GM19328 (cell line): ENCODE measurements around the gene WNT16.
A peak's percentile ranks its signal among the peaks of the same experiment; 100 is the strongest.
"Not testable (repeated sequence)": the region's sequence is repeated elsewhere in the genome, so short reads cannot be mapped to it uniquely, and the experiment has no call there.

Experiments used
- ATAC-seq: cut with Tn5 transposase; IDR thresholded peaks from one replicate; pipeline ENCODE4 v1.9.1; 2021; ENCODE audit warnings: mild to moderate bottlenecking, moderate library complexity; ENCODE audit not compliant: unreplicated experiment

The WNT16 gene, protein sequence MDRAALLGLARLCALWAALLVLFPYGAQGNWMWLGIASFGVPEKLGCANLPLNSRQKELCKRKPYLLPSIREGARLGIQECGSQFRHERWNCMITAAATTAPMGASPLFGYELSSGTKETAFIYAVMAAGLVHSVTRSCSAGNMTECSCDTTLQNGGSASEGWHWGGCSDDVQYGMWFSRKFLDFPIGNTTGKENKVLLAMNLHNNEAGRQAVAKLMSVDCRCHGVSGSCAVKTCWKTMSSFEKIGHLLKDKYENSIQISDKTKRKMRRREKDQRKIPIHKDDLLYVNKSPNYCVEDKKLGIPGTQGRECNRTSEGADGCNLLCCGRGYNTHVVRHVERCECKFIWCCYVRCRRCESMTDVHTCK

GRCh38 chr7:121328508-121329190, at the start of gene WNT16:
Gene WNT16 (plus strand): TSS chr7:121329000. CDS start chr7:121329293, 293 bp downstream.
- ATAC-seq, result no peak

- ATAC-seq, result no peak
Observed at GRCh38 chr7:121279060-121279620, 49.7 kb upstream of the WNT16 start.

DNA sequence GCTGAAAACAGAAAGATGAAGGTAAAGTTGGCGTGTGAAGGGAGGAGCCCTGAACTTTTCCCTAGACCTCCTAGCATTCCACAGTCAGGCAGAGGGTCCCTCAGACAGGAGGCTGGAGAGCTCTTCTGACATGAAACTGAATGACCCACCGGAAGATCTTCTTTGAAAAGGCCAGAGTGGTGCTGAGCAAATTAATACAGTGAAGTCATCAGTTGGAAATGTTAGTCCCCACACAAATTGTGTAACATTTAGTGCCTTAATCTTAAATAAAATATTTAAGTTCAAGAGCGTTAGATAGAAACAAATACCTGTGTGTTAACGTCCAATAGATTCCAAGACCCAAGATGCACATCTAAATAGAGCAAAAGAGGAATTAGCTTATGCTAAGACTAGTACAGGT, 49.0 kb upstream of the WNT16 start:
- no peak for ATAC-seq

GRCh38 chr7:121280656-121281055, 48.1 kb upstream of the WNT16 start:
- no peak for ATAC-seq

- ATAC-seq, result no peak
Observed at GRCh38 chr7:121282129-121282528, 46.7 kb upstream of the WNT16 start.

DNA sequence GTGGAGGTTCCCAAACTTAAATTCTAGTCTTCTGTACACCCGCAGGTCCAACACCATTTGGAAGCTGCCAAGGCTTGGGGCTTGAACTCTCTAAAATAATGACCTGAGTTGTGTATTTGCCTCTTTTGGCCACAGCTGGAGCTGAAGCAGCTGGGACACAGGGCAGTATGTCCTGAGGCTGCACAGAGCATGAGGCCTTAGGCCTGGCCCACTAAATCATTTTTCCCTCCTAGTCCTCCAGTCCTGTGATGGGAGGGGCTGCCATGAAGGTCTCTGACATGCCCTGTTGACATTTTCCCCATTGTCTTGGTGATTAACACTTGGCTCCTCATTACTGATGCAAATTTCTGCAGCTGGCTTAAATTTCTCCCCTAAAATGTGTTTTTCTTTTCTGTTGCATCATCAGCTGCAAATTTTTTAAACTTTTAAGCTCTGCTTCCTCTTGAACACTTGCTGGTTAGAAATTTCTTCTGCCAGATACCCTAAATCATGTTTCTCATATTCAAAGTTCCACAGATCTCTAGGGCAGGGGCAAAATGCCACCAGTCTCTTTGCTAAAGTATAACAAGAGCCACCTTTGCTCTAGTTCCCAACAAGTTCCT, 43.6 kb upstream of the WNT16 start:
- no peak for ATAC-seq

GRCh38 chr7:121286186-121286585, 42.6 kb upstream of the WNT16 start:
- ATAC-seq, result no peak

DNA sequence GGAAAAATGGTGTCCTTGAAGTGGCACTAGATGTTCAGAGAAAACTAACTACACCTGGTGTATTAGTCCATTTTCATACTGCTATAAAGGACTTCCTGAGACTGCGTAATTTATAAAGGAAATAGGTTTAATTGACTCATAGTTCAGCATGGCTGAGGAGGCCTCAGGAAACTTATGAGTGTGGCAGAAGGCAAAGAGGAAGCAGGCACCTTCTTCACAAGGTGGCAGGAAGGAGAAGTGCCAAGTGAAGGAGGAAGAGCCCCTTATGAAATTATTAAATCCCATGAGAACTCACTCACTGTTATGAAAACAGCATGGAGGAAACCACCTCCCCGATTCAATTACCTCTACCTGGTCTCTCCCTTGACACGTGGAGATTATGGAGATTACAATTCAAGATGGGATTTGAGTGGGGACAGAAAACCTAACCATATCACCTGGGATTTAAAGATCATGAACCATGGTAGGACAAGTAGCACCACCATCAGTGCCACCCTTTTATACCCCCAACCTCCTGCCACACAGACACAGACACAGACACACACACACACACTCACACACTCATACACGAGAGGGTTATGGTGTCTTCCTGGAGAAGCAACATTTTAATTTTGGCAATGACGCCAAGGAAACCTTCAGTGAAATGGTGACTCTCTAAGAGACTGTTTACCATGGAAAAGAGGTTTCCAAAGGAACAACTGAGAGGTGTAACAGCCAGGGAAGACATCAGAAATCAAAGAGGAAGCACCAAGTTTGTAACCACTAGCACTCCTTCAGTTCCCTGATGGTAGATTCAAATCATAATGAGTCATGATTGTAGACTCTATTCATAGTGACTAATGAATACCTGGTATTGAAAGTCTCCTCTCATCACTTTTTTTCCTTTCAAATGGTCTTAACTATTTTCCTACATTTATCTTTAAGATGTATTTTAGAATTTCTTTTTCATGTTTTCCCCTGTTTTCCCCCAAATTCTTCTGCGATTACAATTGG, 41.8 kb upstream of the WNT16 start:
- no peak for ATAC-seq

DNA sequence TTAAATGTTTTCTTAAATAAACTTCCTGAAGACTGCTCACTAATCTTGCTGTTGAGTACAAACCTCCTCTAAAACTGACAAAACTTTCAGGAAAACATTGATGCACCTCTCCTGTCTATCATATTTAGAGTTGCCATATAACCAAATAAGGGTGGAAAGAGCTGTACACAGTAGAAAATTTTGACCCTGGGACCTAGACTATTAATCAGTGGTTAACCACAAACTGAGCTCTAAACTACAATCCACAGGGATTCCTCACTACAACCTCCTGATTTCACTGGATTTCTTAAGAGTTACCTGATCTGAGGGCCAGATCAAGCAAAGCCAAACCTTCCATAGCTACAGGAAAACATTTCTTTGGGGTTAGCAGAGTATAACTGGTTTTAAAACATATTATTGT, 39.9 kb upstream of the WNT16 start:
- no peak for ATAC-seq

DNA sequence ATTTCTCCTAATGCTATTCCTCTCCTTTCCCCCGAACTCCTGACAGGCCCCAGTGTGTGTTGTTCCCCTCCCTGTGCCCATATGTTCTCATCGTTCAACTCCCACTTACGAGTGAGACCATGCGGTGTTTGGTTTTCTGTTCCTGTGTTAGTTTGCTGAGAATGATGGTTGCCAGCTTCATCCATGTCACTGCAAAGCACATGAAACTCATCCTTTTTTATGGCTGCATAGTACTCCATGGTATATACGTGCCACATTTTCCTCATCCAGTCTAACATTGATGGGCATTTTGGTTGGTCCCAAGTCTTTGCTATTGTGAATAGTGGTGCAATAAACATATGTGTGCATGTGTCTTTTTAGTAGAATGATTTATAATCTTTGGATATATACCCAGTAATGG, 38.9 kb upstream of the WNT16 start:
- not testable (repeated sequence) for ATAC-seq

DNA sequence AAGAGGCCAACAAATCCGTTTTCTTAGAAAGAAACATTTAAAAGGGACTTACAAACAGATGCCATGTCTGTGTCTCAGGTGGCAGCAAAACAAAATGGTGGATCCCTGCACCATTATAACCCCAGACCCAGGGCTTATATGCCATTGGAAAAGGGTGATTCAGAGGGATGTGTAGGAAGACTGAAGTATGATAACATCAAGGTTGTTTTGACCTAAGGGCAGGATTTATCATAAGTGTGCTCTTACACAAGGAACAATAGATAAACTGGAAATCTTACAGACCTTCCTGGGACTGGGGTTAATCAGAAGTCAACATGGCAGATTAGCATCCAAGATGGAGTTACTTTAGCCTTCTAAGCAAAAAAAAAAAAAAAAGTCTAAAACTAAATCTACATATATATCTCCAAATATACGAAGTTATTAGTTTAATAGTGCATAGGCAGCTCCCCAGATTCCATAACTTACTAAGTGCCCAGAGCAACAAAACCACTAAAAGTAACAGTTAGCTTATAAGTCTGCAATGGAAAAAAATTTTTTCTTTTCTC, 34.3 kb upstream of the WNT16 start:
- ATAC-seq, result no peak

- no peak for ATAC-seq
Observed at GRCh38 chr7:121297843-121298242, 31.0 kb upstream of the WNT16 start.

DNA sequence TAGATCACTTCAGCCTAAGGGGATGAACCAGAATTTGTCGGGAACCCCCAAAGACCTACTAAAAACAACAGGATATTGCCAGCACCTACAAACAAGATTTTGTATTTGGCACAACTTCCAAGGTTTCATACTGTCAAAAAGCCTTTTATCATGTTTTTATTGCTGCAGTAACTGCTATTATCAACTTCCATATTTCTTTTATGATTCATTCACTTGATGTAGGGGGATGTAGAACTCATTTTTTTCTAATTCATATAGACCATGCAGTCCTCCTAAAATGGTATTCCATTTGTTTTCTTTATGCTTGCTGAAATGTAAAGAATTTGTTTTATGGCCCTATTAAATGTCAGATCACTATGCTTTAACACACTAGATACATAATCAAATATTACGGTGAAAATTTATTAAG, 30.0 kb upstream of the WNT16 start:
- no peak for ATAC-seq

GRCh38 chr7:121300685-121301420, 27.9 kb upstream of the WNT16 start:
- no peak for ATAC-seq

GRCh38 chr7:121301446-121302213, 27.2 kb upstream of the WNT16 start:
- no peak for ATAC-seq

DNA sequence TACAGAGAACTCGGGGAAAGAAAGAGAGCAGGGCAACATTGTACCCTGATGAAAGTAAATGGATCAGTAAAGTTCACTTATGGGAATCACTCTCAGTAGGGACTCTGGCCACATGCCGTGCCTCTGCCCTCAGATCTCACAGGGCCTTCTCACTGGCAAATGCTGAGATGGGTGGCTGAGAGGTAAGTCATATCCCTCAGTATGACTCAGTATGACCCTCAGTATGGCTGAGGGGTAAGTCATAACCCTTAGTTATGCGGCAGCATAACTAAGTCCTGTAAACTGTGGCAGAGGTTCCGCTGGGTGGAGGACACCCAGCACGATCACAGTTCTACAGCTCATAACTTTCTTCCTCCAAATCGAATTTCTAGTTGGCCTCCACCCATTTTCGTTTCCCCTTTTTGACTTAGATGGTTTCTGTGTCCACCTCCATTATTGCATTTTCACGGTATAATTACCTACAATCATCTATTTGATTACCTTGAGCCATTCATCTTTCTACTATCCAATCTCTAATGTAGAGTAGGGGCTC, 26.5 kb upstream of the WNT16 start:
- peak; percentile 93 for ATAC-seq

DNA sequence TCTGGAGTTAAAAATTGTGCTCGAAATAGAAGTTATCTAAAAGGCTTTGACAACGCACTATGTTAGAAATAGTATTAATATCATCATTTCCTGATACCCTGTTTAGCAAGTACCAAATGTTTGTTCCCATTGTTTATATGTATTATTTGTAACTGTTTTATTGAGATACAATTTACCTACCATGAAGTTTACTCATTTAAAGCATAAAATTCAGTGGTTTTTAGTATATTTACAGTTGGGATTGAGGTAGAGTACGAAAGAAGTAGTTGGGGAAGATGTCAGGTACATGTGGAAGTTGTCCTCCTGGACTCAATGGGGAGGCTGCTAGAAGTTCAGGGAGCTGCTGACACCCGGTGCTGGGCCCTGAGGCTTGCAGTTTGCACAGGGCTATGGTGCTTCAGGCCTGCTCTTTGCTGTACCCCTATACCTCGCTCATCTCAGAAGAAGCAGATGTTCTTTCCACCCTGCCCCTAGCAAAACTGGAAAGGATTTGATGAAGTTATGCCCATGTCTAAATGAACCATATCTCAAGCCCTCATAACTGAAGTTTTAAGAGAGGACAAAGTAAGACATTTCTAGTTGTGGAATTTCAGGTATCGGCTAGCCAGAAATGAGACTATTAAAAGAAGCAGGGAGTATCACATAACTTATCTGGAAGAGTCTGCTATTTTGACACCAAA, 25.2 kb upstream of the WNT16 start:
- ATAC-seq, result no peak

DNA sequence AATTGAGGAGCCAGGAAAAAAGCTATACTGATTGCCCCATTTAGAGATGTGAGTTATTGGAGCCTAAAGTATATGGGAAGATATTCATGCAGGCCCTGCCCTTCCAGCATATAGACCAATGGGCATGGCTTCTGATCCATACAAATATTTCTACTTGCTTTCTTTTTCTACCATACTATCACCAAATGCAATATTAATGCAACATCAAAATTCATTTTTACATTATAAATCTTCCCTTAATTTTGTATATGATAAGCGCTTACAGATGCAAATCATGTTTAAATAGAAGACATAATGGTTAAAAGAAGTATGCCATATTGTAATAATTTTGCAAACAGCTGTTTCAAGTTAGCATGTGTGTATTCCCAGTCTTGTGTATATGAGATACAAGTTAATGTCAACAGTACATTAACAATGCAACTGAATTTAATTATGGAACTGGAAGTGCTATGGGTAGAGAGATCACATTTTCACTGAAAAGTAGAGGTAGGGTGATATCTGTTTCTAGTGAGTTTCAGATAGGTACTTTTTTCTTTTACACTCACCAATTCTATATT, 24.6 kb upstream of the WNT16 start:
- no peak for ATAC-seq
